Choroid plexus epithelial cell (primary cell): Measurements from ENCODE around the gene NKAIN2.

Experiments
- DNase-seq: peaks from one replicate; pipeline ENCODE4 v3.0.0-alpha.2; 2010; ENCODE audit warnings: low read depth
- H3K4me3 ChIP-seq: 2 replicates; pipeline ENCODE4 v1.5.1; 2011; ENCODE audit warnings: low read depth, mild to moderate bottlenecking, control low read depth, low read length, moderate library complexity
- CTCF ChIP-seq: conservative IDR thresholded peaks from 2 replicates; pipeline ENCODE4 v1.5.1; 2011; ENCODE audit warnings: low read depth, mild to moderate bottlenecking, control low read depth, inconsistent platforms, low read length, moderate library complexity

Gene NKAIN2

GRCh38 chr6:123821112-123821511 is 17.4 kb downstream of the NKAIN2 start:
- no peak overlapping the region for H3K4me3 ChIP-seq
- TF ChIP-seq CTCF = no peak
- no peak for DNase-seq

GRCh38 chr6:123829302-123829953 is 25.8 kb downstream of the NKAIN2 start:
- peak; percentile 86 for DNase-seq
- no peak for TF ChIP-seq CTCF
- H3K4me3 ChIP-seq = no peak overlapping the region

GRCh38 chr6:123830120-123830519 is 26.5 kb downstream of the NKAIN2 start:
- H3K4me3 ChIP-seq = no peak overlapping the region
- TF ChIP-seq CTCF = no peak
- no peak for DNase-seq

- no peak overlapping the region for H3K4me3 ChIP-seq
- no peak for DNase-seq
- TF ChIP-seq CTCF = no peak
These were observed 35.0 kb downstream of the NKAIN2 start for GRCh38 chr6:123838505-123839234.

GRCh38 chr6:123841067-123841896 is 37.6 kb downstream of the NKAIN2 start:
- no peak overlapping the region for H3K4me3 ChIP-seq
- TF ChIP-seq CTCF = no peak
- DNase-seq = no peak

GRCh38 chr6:123844011-123844410 is 40.3 kb downstream of the NKAIN2 start:
- no peak overlapping the region for H3K4me3 ChIP-seq

More at GRCh38 chr6:123844011-123844410, 40.3 kb downstream of the NKAIN2 start:
- TF ChIP-seq CTCF = no peak
- no peak for DNase-seq
